Astrocyte of the spinal cord (primary cell): ENCODE data around the gene TRAF7.
A peak's percentile ranks its signal among the peaks of the same experiment; 100 is the strongest.
"Not testable (repeated sequence)": the region's sequence is repeated elsewhere in the genome, so short reads cannot be mapped to it uniquely, and the experiment has no call there.

ENCODE experiments used
- DNase-seq: peaks from one replicate; pipeline ENCODE4 v3.0.0; 2011; ENCODE audit warnings: low read depth, low spot score
- H3K4me3 ChIP-seq: 2 replicates; pipeline ENCODE4 v1.5.1; 2011; ENCODE audit warnings: low read depth, mild to moderate bottlenecking, low read length, moderate library complexity
- in situ Hi-C: cut with HindIII; loops from 2 replicates; pipeline ENCODE4 v1.10.0; 2017; ENCODE audit warnings: low sequenced_read_pairs
- TF ChIP-seq, protein P1 (sequence below): IDR thresholded peaks from 2 replicates; pipeline ENCODE4 v1.5.1; 2012; ENCODE audit warnings: low read depth, mild to moderate bottlenecking, low read length, inconsistent platforms

Gene TRAF7

DNA sequence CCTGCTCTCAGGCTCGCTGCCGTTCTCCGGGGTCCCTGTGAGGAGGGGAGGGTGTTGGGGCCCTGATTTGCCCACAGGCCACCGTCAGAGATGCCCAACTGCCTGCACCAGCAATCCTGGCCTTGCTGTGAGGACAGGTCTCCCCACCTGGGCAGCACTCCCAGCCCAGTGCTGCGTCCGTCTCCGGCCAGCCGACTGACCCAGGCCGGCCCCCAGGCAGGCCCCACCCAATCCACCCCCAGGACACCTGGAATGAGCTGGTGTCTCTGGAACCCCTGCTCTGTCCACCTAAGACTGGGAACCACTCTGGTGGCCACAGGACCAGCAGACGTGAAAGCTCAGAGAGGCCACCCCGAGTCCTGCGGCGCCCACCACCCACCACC is 40.0 kb upstream of the TRAF7 start:
- DNase-seq, result no peak
- TF ChIP-seq, protein P1, sequence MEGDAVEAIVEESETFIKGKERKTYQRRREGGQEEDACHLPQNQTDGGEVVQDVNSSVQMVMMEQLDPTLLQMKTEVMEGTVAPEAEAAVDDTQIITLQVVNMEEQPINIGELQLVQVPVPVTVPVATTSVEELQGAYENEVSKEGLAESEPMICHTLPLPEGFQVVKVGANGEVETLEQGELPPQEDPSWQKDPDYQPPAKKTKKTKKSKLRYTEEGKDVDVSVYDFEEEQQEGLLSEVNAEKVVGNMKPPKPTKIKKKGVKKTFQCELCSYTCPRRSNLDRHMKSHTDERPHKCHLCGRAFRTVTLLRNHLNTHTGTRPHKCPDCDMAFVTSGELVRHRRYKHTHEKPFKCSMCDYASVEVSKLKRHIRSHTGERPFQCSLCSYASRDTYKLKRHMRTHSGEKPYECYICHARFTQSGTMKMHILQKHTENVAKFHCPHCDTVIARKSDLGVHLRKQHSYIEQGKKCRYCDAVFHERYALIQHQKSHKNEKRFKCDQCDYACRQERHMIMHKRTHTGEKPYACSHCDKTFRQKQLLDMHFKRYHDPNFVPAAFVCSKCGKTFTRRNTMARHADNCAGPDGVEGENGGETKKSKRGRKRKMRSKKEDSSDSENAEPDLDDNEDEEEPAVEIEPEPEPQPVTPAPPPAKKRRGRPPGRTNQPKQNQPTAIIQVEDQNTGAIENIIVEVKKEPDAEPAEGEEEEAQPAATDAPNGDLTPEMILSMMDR, result no peak
- in situ Hi-C loops, result no loop called here
- H3K4me3 ChIP-seq, result no peak overlapping the region

GRCh38 chr16:2116428-2116827 is 39.2 kb upstream of the TRAF7 start:
- DNase-seq, H3K4me3 ChIP-seq, in situ Hi-C loops: not testable (repeated sequence)

DNA sequence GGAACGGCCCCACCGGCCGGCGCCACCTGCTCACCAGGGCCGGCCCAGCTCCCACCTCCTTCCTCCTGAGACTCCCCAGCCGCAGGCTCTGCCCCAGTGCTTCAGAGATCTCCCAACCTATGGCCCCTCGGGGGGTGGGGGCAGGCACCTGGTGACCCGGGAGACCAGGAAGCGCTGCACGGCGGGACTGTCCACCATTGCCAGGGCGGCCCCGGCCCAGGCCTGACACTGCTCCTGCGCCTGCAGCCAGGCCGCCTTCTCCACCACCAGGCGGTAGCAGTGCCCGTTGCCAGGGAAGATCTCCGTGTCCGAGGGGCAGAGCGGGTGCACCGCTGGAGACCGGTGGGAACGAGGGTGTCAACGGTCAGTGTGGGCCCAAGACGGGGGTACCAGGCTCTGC is 38.2 kb upstream of the TRAF7 start:
- in situ Hi-C loops, H3K4me3 ChIP-seq, DNase-seq: not testable (repeated sequence)

DNA sequence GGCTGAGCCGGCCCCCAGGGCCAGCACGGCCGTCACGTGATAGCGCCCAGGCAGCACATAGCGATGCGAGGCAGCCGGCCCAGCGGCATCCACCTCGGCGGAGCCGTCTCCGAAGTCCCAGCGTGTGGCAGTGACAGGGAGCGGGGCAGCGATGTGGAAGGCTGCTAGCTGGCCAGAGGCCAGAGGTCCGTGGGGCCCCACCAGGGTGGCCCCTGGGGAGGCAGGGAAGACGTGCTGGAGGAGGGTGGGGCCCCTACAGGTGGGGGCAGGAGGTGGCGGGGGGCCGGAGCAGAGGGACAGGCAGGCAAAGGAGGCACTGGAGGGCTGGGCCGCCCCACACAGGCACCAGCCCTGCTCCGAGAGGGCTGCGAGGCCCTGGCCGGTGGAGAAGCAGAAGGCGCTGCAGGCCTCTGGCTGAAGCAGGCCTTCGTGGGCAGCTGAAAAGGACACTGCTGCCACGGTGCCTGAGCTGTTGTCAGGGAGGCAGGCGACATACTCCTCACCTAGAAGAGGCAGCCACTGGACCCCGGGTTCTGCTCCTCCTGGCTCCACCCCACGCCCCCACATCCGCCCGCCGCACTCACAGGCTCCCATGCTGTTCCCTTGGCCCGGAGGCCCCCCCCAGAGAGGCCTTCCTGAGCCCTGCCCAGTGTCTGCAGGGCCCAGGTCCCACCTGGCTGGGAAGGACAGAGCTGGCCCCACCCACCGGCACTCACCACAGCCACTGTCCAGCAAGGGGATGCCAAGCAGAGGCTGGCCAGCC is 37.4 kb upstream of the TRAF7 start:
- H3K4me3 ChIP-seq, DNase-seq, in situ Hi-C loops: not testable (repeated sequence)

DNA sequence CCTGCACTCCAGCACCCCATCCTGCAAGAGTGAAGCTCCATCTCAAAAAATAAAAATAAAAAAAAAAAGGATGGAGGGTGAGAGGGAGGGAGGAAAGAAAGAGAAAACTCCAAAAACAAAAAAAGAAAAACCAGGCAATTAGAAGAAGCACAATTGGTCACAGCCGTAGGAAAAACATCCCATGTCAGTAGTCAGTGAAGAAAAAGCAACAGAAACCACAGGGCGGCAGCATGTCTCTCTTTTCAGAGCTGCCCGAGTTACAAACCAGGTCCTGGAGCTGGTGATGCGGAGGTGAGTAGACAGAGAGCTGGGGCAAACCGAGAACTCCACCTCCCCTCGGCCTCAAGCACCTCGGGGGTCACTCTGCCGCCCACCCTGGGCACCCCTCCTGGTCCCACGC is 34.3 kb upstream of the TRAF7 start:
- in situ Hi-C loops, H3K4me3 ChIP-seq: not testable (repeated sequence)
- TF ChIP-seq, protein P1, result peak; percentile 55
- DNase-seq, result peak; percentile 60

GRCh38 chr16:2121853-2122252 is 33.7 kb upstream of the TRAF7 start:
- TF ChIP-seq, protein P1, result no peak
- DNase-seq, result no peak
- no peak overlapping the region for H3K4me3 ChIP-seq
- in situ Hi-C loops, result no loop called here

DNA sequence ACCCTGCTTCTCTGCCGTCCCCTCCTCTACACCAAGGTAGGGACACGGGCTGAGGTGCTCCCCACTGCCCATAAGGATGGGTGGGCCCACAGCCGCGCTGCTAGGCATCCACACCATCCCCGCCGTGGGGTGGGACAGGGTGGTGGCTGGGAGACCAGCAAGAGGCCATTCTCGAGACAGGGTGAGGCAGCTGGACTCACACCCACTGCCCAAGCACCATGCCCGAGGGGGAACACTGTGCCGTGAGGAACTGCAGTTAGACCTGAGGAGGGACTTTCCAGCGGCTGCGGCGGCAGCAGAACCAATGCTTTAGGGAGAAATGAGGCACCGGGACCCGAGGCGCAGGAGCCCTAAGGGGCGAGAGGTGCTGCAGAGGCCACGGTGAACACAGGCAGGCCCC is 33.2 kb upstream of the TRAF7 start:
- TF ChIP-seq, protein P1, result no peak
- in situ Hi-C loops, result no loop called here
- DNase-seq, result no peak
- no peak overlapping the region for H3K4me3 ChIP-seq

DNA sequence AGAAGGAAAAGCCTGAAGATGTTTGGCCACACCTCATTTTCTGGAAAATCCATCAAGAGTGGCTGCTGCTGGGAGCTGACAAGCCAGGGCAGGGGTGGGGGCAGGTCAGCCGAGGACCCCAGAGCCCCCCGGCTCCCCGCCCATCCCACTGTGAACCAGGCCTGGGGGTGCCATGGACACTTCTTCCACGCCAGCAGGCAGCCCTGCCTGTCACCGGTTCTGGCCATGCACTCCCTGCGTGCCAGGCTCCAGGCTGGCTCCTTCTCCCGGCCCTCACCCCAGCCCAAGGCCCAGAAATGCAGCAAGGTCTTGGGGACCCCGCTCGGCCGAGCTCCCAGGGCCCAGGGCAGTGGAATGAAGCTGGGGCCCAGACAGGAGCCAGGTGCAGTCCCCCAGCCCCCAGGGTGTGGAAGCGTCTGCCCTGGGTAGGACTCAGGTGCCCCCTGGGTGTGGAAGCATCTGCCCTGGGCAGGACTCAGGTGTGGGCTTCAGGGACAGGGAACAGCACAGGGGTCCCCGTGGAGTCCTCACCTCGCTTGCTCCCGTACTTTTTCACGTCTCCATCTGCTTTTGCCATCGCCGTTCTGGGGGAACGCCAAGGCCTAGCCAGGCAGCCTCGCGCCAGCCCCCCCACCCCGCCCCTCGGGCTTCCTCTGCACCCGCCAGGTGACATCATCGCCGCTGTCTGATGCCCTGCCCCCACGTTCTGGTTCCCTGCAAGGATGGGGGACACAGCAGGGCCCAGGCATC is 32.5 kb upstream of the TRAF7 start:
- H3K4me3 ChIP-seq, DNase-seq, in situ Hi-C loops: not testable (repeated sequence)

DNA sequence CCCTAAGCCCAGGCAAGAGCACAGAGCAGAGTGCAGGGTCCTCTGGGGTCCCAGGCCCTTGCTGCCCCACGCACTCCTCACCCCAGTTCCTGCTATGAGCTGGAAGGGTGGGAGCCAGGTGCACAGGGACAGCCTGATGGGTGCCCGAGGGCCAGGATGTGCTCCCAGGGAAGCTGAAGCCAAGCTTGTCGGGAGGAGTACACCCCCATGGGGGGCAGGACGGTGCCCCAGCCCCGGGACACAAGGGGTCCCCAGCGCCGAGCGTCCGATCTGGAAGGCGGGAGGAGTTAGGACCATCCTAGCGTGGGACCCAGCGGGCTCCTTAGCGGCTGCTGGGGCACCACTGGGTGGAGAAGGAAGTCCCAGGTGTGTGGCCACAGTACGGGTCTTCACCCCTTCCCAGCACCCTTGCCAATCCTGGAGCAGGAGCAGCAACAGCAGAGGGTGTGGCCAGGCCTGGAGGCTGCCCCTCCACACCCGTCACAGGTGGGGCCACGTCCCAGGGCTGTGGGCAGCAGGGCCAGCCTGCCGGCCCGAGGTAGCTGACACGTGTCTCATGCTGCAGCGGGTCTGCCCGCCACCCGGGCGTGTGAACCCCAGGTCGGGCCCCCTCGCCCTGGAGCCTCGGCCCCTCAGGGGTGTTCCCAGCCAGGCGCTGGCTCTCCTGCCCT is 31.7 kb upstream of the TRAF7 start:
- in situ Hi-C loops, DNase-seq, H3K4me3 ChIP-seq: not testable (repeated sequence)

- in situ Hi-C loops, H3K4me3 ChIP-seq, DNase-seq: not testable (repeated sequence)
These were observed 31.2 kb upstream of the TRAF7 start for GRCh38 chr16:2124377-2124693.

DNA sequence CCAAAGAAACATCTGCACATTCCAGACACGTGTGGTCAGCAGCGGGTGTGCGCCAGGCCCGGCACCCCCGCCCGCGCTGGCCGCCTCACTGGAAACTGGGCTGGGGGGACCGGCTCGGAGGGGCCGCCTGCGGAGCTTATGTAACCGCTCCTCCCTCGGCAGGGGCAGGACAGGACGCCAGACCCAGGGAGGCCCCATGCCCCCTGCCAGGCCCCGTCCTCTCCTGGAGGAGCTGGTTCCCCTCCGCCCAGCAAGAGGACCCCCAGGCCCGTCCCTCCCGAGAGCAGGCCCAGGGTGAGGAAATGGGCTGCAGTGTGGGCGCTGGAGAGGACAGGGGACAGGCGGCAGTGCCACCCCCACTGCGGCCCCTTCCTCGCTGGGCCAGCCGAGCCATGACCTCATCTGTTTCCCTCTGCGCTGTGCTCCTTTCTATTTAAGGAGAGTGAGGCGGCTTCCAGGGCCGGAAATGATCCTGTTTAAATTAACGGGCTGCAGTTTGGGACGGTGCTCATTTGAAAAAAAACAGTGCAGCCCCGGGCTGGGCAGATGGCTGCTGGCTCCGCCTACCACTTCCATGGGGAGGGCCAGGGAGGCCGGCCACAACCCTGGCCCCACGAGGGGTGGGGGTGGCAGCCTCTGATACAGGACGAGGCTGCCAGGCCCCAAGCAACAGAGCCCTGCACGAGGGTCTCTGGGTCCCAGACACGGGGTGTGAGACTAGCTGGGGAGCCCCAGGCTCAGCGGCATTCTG is 30.7 kb upstream of the TRAF7 start:
- peak; percentile 83 for DNase-seq
- not testable (repeated sequence) for H3K4me3 ChIP-seq

GRCh38 chr16:2125609-2126008 is 30.0 kb upstream of the TRAF7 start:
- H3K4me3 ChIP-seq, in situ Hi-C loops, DNase-seq: not testable (repeated sequence)

More for the DNA sequence above, 30.7 kb upstream of the TRAF7 start:
- in situ Hi-C loops, result not testable (repeated sequence)
